Endothelial cell of umbilical vein (primary cell): ENCODE data around the gene DRAP1. TPM values are rescaled to one million over a fixed set of nuclear protein-coding genes. Genes with fewer than 3 reads are reported as not detected.

Experiments used
- BruUV-seq: library from RNA; stranded (reverse); fragments of 400-500 nt; replicated peaks from 2 replicates; lab custom pipeline; 2021; lab: Mats Ljungman, UMichigan
- CTCF ChIA-PET: fragments of 300-600, 350-600 bp; sonication (Branson Sonifier 250); formaldehyde crosslinking; loops from one replicate; lab custom pipeline; 2021; ENCODE audit warnings: antibody characterized with exemption, inconsistent platforms; lab: Charles Lee
- POLR2A ChIA-PET: fragments of 300-600, 350-600 bp; sonication (Branson Sonifier 250); formaldehyde crosslinking; loops from one replicate; lab custom pipeline; 2021; ENCODE audit warnings: antibody characterized with exemption, inconsistent platforms; lab: Charles Lee
- DNase-seq: peaks from one replicate; pipeline ENCODE4 v3.0.0-alpha.2; 2011; ENCODE audit warnings: low read depth, low spot score
- FAIRE-seq: peaks from 2 replicates; lab custom pipeline; 2011; peaks lifted over from hg19 to GRCh38; lab: Jason Lieb, UNC
- H2AFZ ChIP-seq: 2 replicates; pipeline ENCODE4 v1.6.0; 2012; ENCODE audit warnings: low read depth, low read length, control low read depth, inconsistent platforms
- H3K27ac ChIP-seq: 2 replicates; pipeline ENCODE4 v1.5.1; 2011; ENCODE audit warnings: low read depth, mild to moderate bottlenecking, control low read depth, low read length, moderate library complexity; ENCODE audit not compliant: insufficient read depth
- H3K27me3 ChIP-seq, 2 experiments: 2 replicates each; pipeline versions ENCODE4 v1.6.0 to v1.6.1; 2011; ENCODE audit warnings: low read length in 2 of 2, mixed read lengths in 1 of 2; ENCODE audit not compliant: control insufficient read depth in 2 of 2, insufficient read depth in 2 of 2
- H3K36me3 ChIP-seq, 2 experiments: 2 replicates in 1 of 2; 3 replicates in 1 of 2; pipeline ENCODE4 v1.5.1; 2011; ENCODE audit warnings: low read length in 2 of 2, mild to moderate bottlenecking in 1 of 2, moderate library complexity in 1 of 2; ENCODE audit not compliant: control insufficient read depth in 2 of 2, insufficient read depth in 2 of 2; ENCODE audit errors: extremely low read depth in 1 of 2
- H3K4me1 ChIP-seq: 3 replicates; pipeline ENCODE4 v1.5.1; 2011; ENCODE audit warnings: mild to moderate bottlenecking, low read length; ENCODE audit not compliant: control insufficient read depth, insufficient read depth; ENCODE audit errors: extremely low read depth
- H3K4me2 ChIP-seq: 2 replicates; pipeline ENCODE4 v1.6.1; 2011; ENCODE audit warnings: low read length, control low read depth, mixed read lengths; ENCODE audit not compliant: insufficient read depth
- H3K4me3 ChIP-seq, 3 experiments: fragments of 200-600 bp in 1 of 3; sonication (generic), shearing (Covaris generic) in 1 of 3; replicated peaks in 1 of 3; 2 replicates each; pipeline ENCODE4 v1.5.1; 2011 to 2016; ENCODE audit warnings: control low read depth in 3 of 3, low read length in 3 of 3, mild to moderate bottlenecking in 2 of 3, inconsistent platforms in 1 of 3, low read depth in 1 of 3, moderate library complexity in 1 of 3; ENCODE audit not compliant: insufficient read depth in 1 of 3
- H3K79me2 ChIP-seq: 2 replicates; pipeline ENCODE4 v1.6.0; 2012; ENCODE audit warnings: low read length, inconsistent platforms; ENCODE audit not compliant: control insufficient read depth, insufficient read depth
- H3K9ac ChIP-seq: replicated peaks from 2 replicates; pipeline ENCODE3; 2011; ENCODE audit warnings: low read length, control low read depth; ENCODE audit not compliant: insufficient read depth; ENCODE audit errors: extremely low read depth
- H3K9me1 ChIP-seq: replicated peaks from 3 replicates; pipeline ENCODE4 v1.6.0; 2011; ENCODE audit warnings: mild to moderate bottlenecking, low read length; ENCODE audit not compliant: control insufficient read depth, insufficient read depth; ENCODE audit errors: extremely low read depth
- H3K9me3 ChIP-seq: replicated peaks from 2 replicates; pipeline ENCODE4 v1.5.1; 2012; ENCODE audit warnings: low read length, inconsistent platforms; ENCODE audit not compliant: control insufficient read depth, insufficient read depth
- H4K20me1 ChIP-seq: replicated peaks from 2 replicates; pipeline ENCODE3; 2011; ENCODE audit warnings: mild to moderate bottlenecking, low read length; ENCODE audit not compliant: control insufficient read depth, insufficient read depth; ENCODE audit errors: extremely low read depth
- EZH2 ChIP-seq: IDR thresholded peaks from 2 replicates; pipeline ENCODE4 v1.6.1; 2012; ENCODE audit warnings: borderline replicate concordance, low read depth, mild to moderate bottlenecking, moderate library complexity, low read length, inconsistent platforms; ENCODE audit not compliant: severe bottlenecking
- FOS ChIP-seq: IDR thresholded peaks from 2 replicates; pipeline ENCODE4 v1.6.1; 2011; ENCODE audit warnings: mild to moderate bottlenecking, low read length, moderate library complexity, borderline replicate concordance; ENCODE audit not compliant: insufficient read depth
- GATA2 ChIP-seq: IDR thresholded peaks from 2 replicates; pipeline ENCODE4 v1.7.0; 2011; ENCODE audit warnings: low read depth, mild to moderate bottlenecking, moderate library complexity, mixed read lengths, low read length; ENCODE audit not compliant: insufficient read length, insufficient read depth
- JUN ChIP-seq: IDR thresholded peaks from 2 replicates; pipeline ENCODE4 v1.6.1; 2011; ENCODE audit warnings: borderline replicate concordance, low read depth; ENCODE audit not compliant: insufficient read length, insufficient read depth
- MAX ChIP-seq: IDR thresholded peaks from 2 replicates; pipeline ENCODE4 v1.6.1; 2011; ENCODE audit not compliant: insufficient read depth, insufficient read length
- MYC ChIP-seq: IDR thresholded peaks from one replicate; pipeline ENCODE4 v1.6.1; 2011; ENCODE audit warnings: mild to moderate bottlenecking, low read depth, low read length
- POLR2A ChIP-seq: IDR thresholded peaks from 2 replicates; pipeline ENCODE4 v1.6.1; 2012; ENCODE audit warnings: low read depth, mild to moderate bottlenecking, control low read depth, low read length
- POLR2AphosphoS5 ChIP-seq: IDR thresholded peaks from 2 replicates; pipeline ENCODE4 v1.6.1; 2012; ENCODE audit warnings: low read depth, mild to moderate bottlenecking, control low read depth, low read length, moderate library complexity; ENCODE audit not compliant: insufficient read depth
- dilution Hi-C: fragments of 300-500 bp; cut with MboI; formaldehyde crosslinking; loops from one replicate; pipeline ENCODE4 v1.15.0; 2019; ENCODE audit warnings: low sequenced_read_pairs; ENCODE audit not compliant: extremely low pct_ligation_motif_present
- intact Hi-C: fragments of 100-400 bp; cut with micrococcal nuclease; formaldehyde crosslinking; loops from one replicate; pipeline ENCODE4 v1.10.0; 2022
- polyA plus RNA-seq, 4 experiments: library from polyadenylated mRNA; depleted of rRNA in 3 of 4; stranded (reverse) in 3 of 4; unstranded in 1 of 4; fragments of >200 nt; gene quantifications; 2 replicates each; pipeline versions ENCODE4 v1.2.1 to v1.2.3, GENCODE V29; 2011 to 2012; ENCODE audit warnings: missing spikeins in 1 of 4
- total RNA-seq: library from RNA; stranded (reverse); gene quantifications from 2 replicates; pipeline ENCODE4 v1.2.3, GENCODE V29; 2021
- TF ChIP-seq, protein P1 (sequence below), 2 donors: IDR thresholded peaks; 1 replicate in 1 of 2; 2 replicates in 1 of 2; pipeline ENCODE4 v1.5.1; 2011; ENCODE audit warnings: low read length in 2 of 2, mild to moderate bottlenecking in 2 of 2, moderate library complexity in 2 of 2, control low read depth in 1 of 2, inconsistent platforms in 1 of 2, low read depth in 1 of 2; ENCODE audit not compliant: insufficient read depth in 1 of 2; ENCODE audit errors: extremely low read depth in 1 of 2

The DRAP1 gene
- total and polyA plus RNA-seq, 2 donors (not counting 3 experiments of a cell fraction or from before 2014, with no cell fraction given): 74.9 to 114 TPM

DNA sequence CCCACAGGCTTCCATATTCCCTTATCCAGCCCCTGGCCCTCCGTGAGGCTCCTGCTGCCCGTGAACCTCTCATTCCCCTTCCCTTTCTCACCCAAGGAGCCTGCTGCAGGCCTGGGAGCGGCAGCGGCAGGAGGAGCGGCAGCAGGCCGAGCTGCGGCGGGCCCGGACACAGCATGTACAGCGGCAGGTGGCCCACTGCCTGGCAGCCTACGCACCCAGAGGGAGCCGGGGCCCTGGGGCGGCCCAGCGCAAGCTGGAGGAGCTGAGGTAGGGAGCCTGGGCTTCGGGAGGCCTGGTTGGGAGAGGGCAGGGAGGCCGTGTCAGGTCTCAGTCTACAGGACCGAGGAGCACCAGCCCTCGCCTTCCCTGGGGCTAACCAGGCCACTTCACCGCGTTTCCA is 34.2 kb downstream of the DRAP1 start:
- ChIA-PET POLR2A (no interaction called here), CTCF (interaction anchor here (1.8 kb wide), 1 partner anchor 65 kb away, joined by 4 read pairs; the partner anchor contains the start of gene FIBP)
- intact Hi-C loops (no loop called here), dilution Hi-C loops (no loop called here)
- DNase-seq (no peak), FAIRE-seq (no peak)
- BruUV-seq: no TSS peak
- H3K9me1 ChIP-seq: no peaks in the 10 kb centered on the region
- H3K4me3 ChIP-seq: no peak overlapping the region
- H3K4me2 ChIP-seq: no peak overlapping the region
- H4K20me1 ChIP-seq: no peaks in the 10 kb centered on the region
- H3K27ac ChIP-seq: no peak overlapping the region
- H3K36me3 ChIP-seq: no peaks in the 10 kb centered on the region
- no peak overlapping the region for H3K9ac ChIP-seq
- no peaks in the 10 kb centered on the region for H3K9me3 ChIP-seq
- H3K79me2 ChIP-seq: no peaks in the 10 kb centered on the region
- H3K4me1 ChIP-seq: no peaks in the 10 kb centered on the region
- TF ChIP-seq MAX: no peak
- TF ChIP-seq POLR2AphosphoS5: no peak
- TF ChIP-seq MYC: no peak
- TF ChIP-seq, protein P1, sequence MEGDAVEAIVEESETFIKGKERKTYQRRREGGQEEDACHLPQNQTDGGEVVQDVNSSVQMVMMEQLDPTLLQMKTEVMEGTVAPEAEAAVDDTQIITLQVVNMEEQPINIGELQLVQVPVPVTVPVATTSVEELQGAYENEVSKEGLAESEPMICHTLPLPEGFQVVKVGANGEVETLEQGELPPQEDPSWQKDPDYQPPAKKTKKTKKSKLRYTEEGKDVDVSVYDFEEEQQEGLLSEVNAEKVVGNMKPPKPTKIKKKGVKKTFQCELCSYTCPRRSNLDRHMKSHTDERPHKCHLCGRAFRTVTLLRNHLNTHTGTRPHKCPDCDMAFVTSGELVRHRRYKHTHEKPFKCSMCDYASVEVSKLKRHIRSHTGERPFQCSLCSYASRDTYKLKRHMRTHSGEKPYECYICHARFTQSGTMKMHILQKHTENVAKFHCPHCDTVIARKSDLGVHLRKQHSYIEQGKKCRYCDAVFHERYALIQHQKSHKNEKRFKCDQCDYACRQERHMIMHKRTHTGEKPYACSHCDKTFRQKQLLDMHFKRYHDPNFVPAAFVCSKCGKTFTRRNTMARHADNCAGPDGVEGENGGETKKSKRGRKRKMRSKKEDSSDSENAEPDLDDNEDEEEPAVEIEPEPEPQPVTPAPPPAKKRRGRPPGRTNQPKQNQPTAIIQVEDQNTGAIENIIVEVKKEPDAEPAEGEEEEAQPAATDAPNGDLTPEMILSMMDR (IDR thresholded peaks at IDR 0.05; ENCODE audit: extremely low read depth in 1 of 2, insufficient read depth in 1 of 2, low read depth in 1 of 2, low read length in 2 of 2): no peak
- TF ChIP-seq POLR2A: no peak
- TF ChIP-seq EZH2: no peak
- TF ChIP-seq JUN: no peak
- TF ChIP-seq FOS: no peak
- TF ChIP-seq GATA2: no peak
- H3K27me3 ChIP-seq: peaks cover 0 to 3% of the 10 kb centered on the region in 2 experiments
- no peak overlapping the region for H2AFZ ChIP-seq
